ENCODE measurements around the gene SNRPA.

GRCh38 chr19:40747536-40747935 lies 3.5 kb upstream of the SNRPA start:
- no peak for TF ChIP-seq MYC (IDR thresholded peaks at IDR 0.05; ENCODE audit: low read depth, low read length)
- TF ChIP-seq POLR2A (IDR thresholded peaks at IDR 0.05; ENCODE audit: extremely low read depth, insufficient read length) = no peak
- TF ChIP-seq, protein P1, sequence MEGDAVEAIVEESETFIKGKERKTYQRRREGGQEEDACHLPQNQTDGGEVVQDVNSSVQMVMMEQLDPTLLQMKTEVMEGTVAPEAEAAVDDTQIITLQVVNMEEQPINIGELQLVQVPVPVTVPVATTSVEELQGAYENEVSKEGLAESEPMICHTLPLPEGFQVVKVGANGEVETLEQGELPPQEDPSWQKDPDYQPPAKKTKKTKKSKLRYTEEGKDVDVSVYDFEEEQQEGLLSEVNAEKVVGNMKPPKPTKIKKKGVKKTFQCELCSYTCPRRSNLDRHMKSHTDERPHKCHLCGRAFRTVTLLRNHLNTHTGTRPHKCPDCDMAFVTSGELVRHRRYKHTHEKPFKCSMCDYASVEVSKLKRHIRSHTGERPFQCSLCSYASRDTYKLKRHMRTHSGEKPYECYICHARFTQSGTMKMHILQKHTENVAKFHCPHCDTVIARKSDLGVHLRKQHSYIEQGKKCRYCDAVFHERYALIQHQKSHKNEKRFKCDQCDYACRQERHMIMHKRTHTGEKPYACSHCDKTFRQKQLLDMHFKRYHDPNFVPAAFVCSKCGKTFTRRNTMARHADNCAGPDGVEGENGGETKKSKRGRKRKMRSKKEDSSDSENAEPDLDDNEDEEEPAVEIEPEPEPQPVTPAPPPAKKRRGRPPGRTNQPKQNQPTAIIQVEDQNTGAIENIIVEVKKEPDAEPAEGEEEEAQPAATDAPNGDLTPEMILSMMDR (IDR thresholded peaks at IDR 0.05; ENCODE audit: low read depth, low read length) = no peak

Measured in NB4 (cell line).